GM19025 (cell line): ENCODE measurements around the gene TLE2.
A peak's percentile ranks its signal among the peaks of the same experiment; 100 is the strongest.

Source experiments
- ATAC-seq: cut with Tn5 transposase; IDR thresholded peaks from one replicate; pipeline ENCODE4 v1.9.1; 2021; ENCODE audit warnings: mild to moderate bottlenecking, low read depth, moderate library complexity; ENCODE audit not compliant: unreplicated experiment

Gene TLE2

GRCh38 chr19:2963122-2963521, 66.0 kb downstream of the TLE2 start:
- no peak for ATAC-seq

GRCh38 chr19:2962018-2962670, 66.9 kb downstream of the TLE2 start:
- no peak for ATAC-seq

- no peak for ATAC-seq
Observed at GRCh38 chr19:2960120-2960519, 69.0 kb downstream of the TLE2 start.

- no peak for ATAC-seq
Observed at GRCh38 chr19:2957160-2957559, 71.9 kb downstream of the TLE2 start.

- no peak for ATAC-seq
Observed at GRCh38 chr19:2952953-2953481, 76.1 kb downstream of the TLE2 start.

- peak; percentile 95 for ATAC-seq
Observed at GRCh38 chr19:2950286-2951124, 78.6 kb downstream of the TLE2 start.

GRCh38 chr19:2949939-2950285, 79.2 kb downstream of the TLE2 start:
- no peak for ATAC-seq
